ENCODE measurements around the gene HSPB1. TPM values are rescaled to one million over a fixed set of nuclear protein-coding genes. Genes with fewer than 3 reads are reported as not detected.

HSPB1 gene
- total and polyA plus RNA-seq, 3 donors from 2014 or later = 190 to 245 (median 216) TPM

- intact Hi-C loops (cut with DNase I; ENCODE audit: low total_unique reads) = no loop called here
- 3 to 6% methylated on average over 18 to 25 of the region's 28 CpGs for WGBS, 2 donors
- H3K4me3 ChIP-seq = peak overlapping the region; percentile 44 to 53
- no peaks in the 10 kb centered on the region for H3K36me3 ChIP-seq (ENCODE audit: low read depth, missing control alignments)
- H3K4me1 ChIP-seq = peaks cover 2% of the 10 kb centered on the region
- H3K27me3 ChIP-seq = no peaks in the 10 kb centered on the region
- no peaks in the 10 kb centered on the region for H3K9me3 ChIP-seq
- DNase-seq = peak; percentile 63
- TF ChIP-seq POLR2A (IDR thresholded peaks at IDR 0.05) (no peak), CTCF (IDR thresholded peaks at IDR 0.05) (no peak)
- H3K27ac ChIP-seq = no peak overlapping the region
Observed at GRCh38 chr7:76260171-76260703, 42.2 kb upstream of the HSPB1 start.

GRCh38 chr7:76261329-76261728 is 41.1 kb upstream of the HSPB1 start:
- no peak for DNase-seq
- TF ChIP-seq CTCF (IDR thresholded peaks at IDR 0.05) (no peak), POLR2A (IDR thresholded peaks at IDR 0.05) (no peak)
- Histone ChIP-seq H3K4me3 (no peak overlapping the region), H3K36me3 (ENCODE audit: low read depth, missing control alignments) (no peaks in the 10 kb centered on the region), H3K27me3 (no peaks in the 10 kb centered on the region), H3K27ac (no peak overlapping the region), H3K4me1 (peaks cover 2% of the 10 kb centered on the region), H3K9me3 (no peaks in the 10 kb centered on the region)
- WGBS, 2 donors = 89 to 94% methylated on average over 10 to 11 of the region's 11 CpGs
- intact Hi-C loops (cut with DNase I; ENCODE audit: low total_unique reads) = no loop called here

- Histone ChIP-seq H3K4me3 (no peak overlapping the region), H3K27ac (no peak overlapping the region), H3K27me3 (no peaks in the 10 kb centered on the region), H3K36me3 (ENCODE audit: low read depth, missing control alignments) (no peaks in the 10 kb centered on the region), H3K9me3 (no peaks in the 10 kb centered on the region), H3K4me1 (peaks cover 2% of the 10 kb centered on the region)
- intact Hi-C loops (cut with DNase I; ENCODE audit: low total_unique reads) = no loop called here
- TF ChIP-seq POLR2A (IDR thresholded peaks at IDR 0.05) = no peak
- no peak for TF ChIP-seq CTCF (IDR thresholded peaks at IDR 0.05)
- WGBS, 2 donors = 69 to 73% methylated on average over 2 to 4 of the region's 4 CpGs
- DNase-seq = no peak
Observed at GRCh38 chr7:76261931-76262330, 40.5 kb upstream of the HSPB1 start.

- Histone ChIP-seq H3K4me1 (peaks cover 3% of the 10 kb centered on the region), H3K27me3 (no peaks in the 10 kb centered on the region), H3K4me3 (no peak overlapping the region), H3K36me3 (ENCODE audit: low read depth, missing control alignments) (no peaks in the 10 kb centered on the region), H3K27ac (no peak overlapping the region), H3K9me3 (no peaks in the 10 kb centered on the region)
- no peak for TF ChIP-seq POLR2A (IDR thresholded peaks at IDR 0.05)
- TF ChIP-seq CTCF (IDR thresholded peaks at IDR 0.05) = peak in 2 of 3 experiments; percentile 51 to 68
- peak; percentile 75 for DNase-seq
- intact Hi-C loops (cut with DNase I; ENCODE audit: low total_unique reads) = no loop called here
- 71 to 86% methylated on average over 7 of the region's 7 CpGs for WGBS, 2 donors
Observed at GRCh38 chr7:76262683-76263402, 39.6 kb upstream of the HSPB1 start.

- TF ChIP-seq POLR2A (IDR thresholded peaks at IDR 0.05) (no peak), CTCF (IDR thresholded peaks at IDR 0.05) (no peak)
- 93% methylated on average over 7 of the region's 7 CpGs for WGBS, 2 donors
- intact Hi-C loops (cut with DNase I; ENCODE audit: low total_unique reads) = no loop called here
- no peaks in the 10 kb centered on the region for H3K36me3 ChIP-seq (ENCODE audit: low read depth, missing control alignments)
- H3K4me3 ChIP-seq = no peak overlapping the region
- DNase-seq = no peak
- no peak overlapping the region for H3K27ac ChIP-seq
- no peaks in the 10 kb centered on the region for H3K9me3 ChIP-seq
- H3K27me3 ChIP-seq = no peaks in the 10 kb centered on the region
- H3K4me1 ChIP-seq = peaks cover 6% of the 10 kb centered on the region
Observed at GRCh38 chr7:76265299-76265698, 37.2 kb upstream of the HSPB1 start.
